Measurements from ENCODE around the gene GAS2. TPM values are rescaled to one million over a fixed set of nuclear protein-coding genes. Genes with fewer than 3 reads are reported as not detected.

Gene GAS2
- total and polyA plus RNA-seq, 2 donors (not counting 3 experiments of a cell fraction or from before 2014, with no cell fraction given), result 0.54 to 0.88 TPM

DNA sequence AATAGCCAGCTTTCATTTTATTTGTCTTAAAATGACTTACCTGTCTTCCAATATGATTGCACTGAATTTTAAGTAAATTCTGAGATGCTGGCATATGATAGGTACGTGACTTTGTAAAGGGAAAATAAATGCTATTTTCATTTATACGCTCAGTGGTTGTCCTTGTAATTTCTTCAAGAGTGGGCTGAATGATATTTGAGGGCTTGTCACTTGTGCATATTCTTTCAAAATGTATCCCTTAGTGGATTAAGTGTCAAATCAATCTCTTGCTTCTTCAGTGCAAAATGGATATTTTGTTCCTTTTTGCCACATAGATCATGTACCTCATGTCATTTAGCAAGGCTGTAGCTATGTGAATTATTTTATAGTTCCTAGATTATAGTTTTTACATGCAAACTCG lies 56.9 kb downstream of the GAS2 start:
- CTCF ChIA-PET, result interaction anchor here (2.3 kb wide), 1 partner anchor 64 kb away, joined by 9 read pairs; no protein-coding TSS in a partner anchor
- H3K4me3 ChIP-seq (replicated peaks in 1 of 3; ENCODE audit: insufficient read depth in 1 of 3, low read depth in 1 of 3, low read length in 3 of 3), result no peak overlapping the region
- dilution Hi-C loops (cut with MboI; ENCODE audit: extremely low pct_ligation_motif_present, low sequenced_read_pairs) (no loop called here), intact Hi-C loops (cut with micrococcal nuclease) (no loop called here)
- no peaks in the 10 kb centered on the region for H3K36me3 ChIP-seq (ENCODE audit: control insufficient read depth in 2 of 2, extremely low read depth in 1 of 2, insufficient read depth in 2 of 2, low read length in 2 of 2)
- POLR2A ChIA-PET, result no interaction called here
- no TSS peak for BruUV-seq (replicated peaks)
- H3K9me1 ChIP-seq (replicated peaks; ENCODE audit: control insufficient read depth, extremely low read depth, insufficient read depth, low read length), result no peaks in the 10 kb centered on the region
- H3K27me3 ChIP-seq (ENCODE audit: control insufficient read depth in 2 of 2, insufficient read depth in 2 of 2, low read length in 2 of 2), result peaks cover 0 to 6% of the 10 kb centered on the region in 2 experiments
- H3K4me1 ChIP-seq (ENCODE audit: control insufficient read depth, extremely low read depth, insufficient read depth, low read length), result peaks cover 9% of the 10 kb centered on the region
- H4K20me1 ChIP-seq (replicated peaks; ENCODE audit: control insufficient read depth, extremely low read depth, insufficient read depth, low read length), result no peaks in the 10 kb centered on the region
- no peak for TF ChIP-seq JUN (IDR thresholded peaks at IDR 0.05; ENCODE audit: borderline replicate concordance, insufficient read depth, insufficient read length, low read depth)
- TF ChIP-seq, protein P1, sequence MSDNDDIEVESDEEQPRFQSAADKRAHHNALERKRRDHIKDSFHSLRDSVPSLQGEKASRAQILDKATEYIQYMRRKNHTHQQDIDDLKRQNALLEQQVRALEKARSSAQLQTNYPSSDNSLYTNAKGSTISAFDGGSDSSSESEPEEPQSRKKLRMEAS (IDR thresholded peaks at IDR 0.05; ENCODE audit: insufficient read depth, insufficient read length), result no peak
- TF ChIP-seq MYC (IDR thresholded peaks at IDR 0.05; ENCODE audit: low read depth, low read length), result no peak
- no peak for TF ChIP-seq GATA2 (IDR thresholded peaks at IDR 0.05; ENCODE audit: insufficient read depth, insufficient read length, low read depth, low read length)
- TF ChIP-seq FOS (IDR thresholded peaks at IDR 0.05; ENCODE audit: borderline replicate concordance, insufficient read depth, low read length), result no peak
- no peak for TF ChIP-seq EZH2 (IDR thresholded peaks at IDR 0.05; ENCODE audit: borderline replicate concordance, low read depth, low read length, severe bottlenecking)
- TF ChIP-seq, protein P2, sequence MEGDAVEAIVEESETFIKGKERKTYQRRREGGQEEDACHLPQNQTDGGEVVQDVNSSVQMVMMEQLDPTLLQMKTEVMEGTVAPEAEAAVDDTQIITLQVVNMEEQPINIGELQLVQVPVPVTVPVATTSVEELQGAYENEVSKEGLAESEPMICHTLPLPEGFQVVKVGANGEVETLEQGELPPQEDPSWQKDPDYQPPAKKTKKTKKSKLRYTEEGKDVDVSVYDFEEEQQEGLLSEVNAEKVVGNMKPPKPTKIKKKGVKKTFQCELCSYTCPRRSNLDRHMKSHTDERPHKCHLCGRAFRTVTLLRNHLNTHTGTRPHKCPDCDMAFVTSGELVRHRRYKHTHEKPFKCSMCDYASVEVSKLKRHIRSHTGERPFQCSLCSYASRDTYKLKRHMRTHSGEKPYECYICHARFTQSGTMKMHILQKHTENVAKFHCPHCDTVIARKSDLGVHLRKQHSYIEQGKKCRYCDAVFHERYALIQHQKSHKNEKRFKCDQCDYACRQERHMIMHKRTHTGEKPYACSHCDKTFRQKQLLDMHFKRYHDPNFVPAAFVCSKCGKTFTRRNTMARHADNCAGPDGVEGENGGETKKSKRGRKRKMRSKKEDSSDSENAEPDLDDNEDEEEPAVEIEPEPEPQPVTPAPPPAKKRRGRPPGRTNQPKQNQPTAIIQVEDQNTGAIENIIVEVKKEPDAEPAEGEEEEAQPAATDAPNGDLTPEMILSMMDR (IDR thresholded peaks at IDR 0.05; ENCODE audit: extremely low read depth in 1 of 2, insufficient read depth in 1 of 2, low read depth in 1 of 2, low read length in 2 of 2), result no peak
- TF ChIP-seq POLR2AphosphoS5 (IDR thresholded peaks at IDR 0.05; ENCODE audit: insufficient read depth, low read depth, low read length), result no peak
- TF ChIP-seq POLR2A (IDR thresholded peaks at IDR 0.05; ENCODE audit: low read depth, low read length), result no peak
- H3K79me2 ChIP-seq (ENCODE audit: control insufficient read depth, insufficient read depth, low read length), result no peaks in the 10 kb centered on the region
- DNase-seq (ENCODE audit: low read depth, low spot score) (no peak), FAIRE-seq (no peak)
- H3K9me3 ChIP-seq (replicated peaks; ENCODE audit: control insufficient read depth, insufficient read depth, low read length), result no peaks in the 10 kb centered on the region
- H2AFZ ChIP-seq (ENCODE audit: low read depth, low read length), result no peak overlapping the region
- H3K27ac ChIP-seq (ENCODE audit: insufficient read depth, low read depth, low read length), result no peak overlapping the region
- H3K4me2 ChIP-seq (ENCODE audit: insufficient read depth, low read length), result no peak overlapping the region
- H3K9ac ChIP-seq (replicated peaks; ENCODE audit: extremely low read depth, insufficient read depth, low read length), result no peak overlapping the region
